Adipose tissue (tissue), 3 donors: ENCODE data around the gene LRRC25. TPM values are rescaled to one million over a fixed set of nuclear protein-coding genes. Genes with fewer than 3 reads are reported as not detected.

ENCODE experiments used
- H3K27ac ChIP-seq: one replicate; pipeline ENCODE4 v1.5.1; 2013; ENCODE audit warnings: low read depth, low read length
- WGBS, 3 donors: extraction: QIAGEN DNeasy Blood & Tissue Kit; methylation state at CpG; one replicate each; pipeline ENCODE4 v1.1.7; 2013; 5-methylcytosine and 5-hydroxymethylcytosine counted together
- polyA plus RNA-seq, 3 donors: library from polyadenylated mRNA; stranded (reverse); fragments of 200-250 nt; gene quantifications; one replicate each; pipeline ENCODE4 v1.2.3, GENCODE V29; 2013
- donor health status: healthy with polysubstance abuse.
- donor health status: Bipolar disorder and iron deficiency.
- donor health status: healthy.

The LRRC25 gene
- polyA plus RNA-seq, 3 donors = 1.6 to 9.8 (median 7.1) TPM

DNA sequence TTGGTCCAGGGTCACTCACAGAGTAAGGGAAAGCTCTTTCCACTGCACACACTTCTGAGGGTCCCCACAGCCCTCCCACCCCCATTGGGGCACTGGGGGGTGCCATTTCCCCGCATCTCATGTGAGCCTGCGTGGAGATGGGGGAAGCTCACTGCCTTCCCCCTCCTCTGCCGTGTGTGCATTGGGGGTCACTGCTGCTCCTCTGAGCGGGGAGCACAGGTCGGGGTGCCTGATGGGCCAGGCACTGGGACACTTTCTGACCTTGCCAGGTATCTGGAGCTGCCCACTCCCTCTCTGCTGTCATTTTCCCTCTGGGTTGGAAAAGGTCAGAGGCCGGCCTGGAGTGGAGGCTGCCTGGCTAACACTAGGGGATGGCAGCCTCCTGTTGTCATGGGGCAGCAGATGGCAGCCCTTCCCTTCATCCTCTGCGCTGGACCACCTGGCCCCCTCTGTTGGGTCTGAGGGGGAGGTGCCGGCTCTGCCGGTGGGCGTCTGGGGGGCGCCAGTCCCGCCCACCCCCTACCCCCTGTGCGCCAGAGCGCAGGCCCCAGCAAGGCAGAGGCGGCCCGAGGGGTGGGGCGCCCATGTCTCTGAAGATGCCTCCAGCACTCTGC is 30.9 kb upstream of the LRRC25 start:
- H3K27ac ChIP-seq = no peak overlapping the region
- 77 to 84% (median 78%) methylated on average over 15 to 17 of the region's 17 CpGs for WGBS, 3 donors

DNA sequence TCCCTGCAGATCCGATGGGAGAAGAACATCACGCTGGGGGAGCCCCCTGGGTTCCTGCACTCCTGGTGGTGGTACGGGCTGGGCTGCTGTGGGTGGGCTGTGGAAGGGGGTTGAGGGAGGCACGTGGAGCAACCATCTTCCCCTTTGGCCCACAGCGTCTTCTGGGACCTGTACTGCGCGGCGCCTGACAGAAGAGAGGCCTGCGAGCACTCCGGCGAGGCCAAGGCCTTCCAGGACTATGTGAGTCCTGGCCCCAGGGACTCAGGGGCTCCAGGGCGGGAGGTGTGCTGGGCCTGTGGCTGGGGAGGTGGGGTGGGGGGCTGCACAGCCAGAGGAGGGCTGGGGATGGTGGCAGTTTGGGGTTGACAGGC is 30.3 kb upstream of the LRRC25 start:
- no peak overlapping the region for H3K27ac ChIP-seq
- 81 to 93% (median 81%) methylated on average over 11 to 12 of the region's 12 CpGs for WGBS, 3 donors

DNA sequence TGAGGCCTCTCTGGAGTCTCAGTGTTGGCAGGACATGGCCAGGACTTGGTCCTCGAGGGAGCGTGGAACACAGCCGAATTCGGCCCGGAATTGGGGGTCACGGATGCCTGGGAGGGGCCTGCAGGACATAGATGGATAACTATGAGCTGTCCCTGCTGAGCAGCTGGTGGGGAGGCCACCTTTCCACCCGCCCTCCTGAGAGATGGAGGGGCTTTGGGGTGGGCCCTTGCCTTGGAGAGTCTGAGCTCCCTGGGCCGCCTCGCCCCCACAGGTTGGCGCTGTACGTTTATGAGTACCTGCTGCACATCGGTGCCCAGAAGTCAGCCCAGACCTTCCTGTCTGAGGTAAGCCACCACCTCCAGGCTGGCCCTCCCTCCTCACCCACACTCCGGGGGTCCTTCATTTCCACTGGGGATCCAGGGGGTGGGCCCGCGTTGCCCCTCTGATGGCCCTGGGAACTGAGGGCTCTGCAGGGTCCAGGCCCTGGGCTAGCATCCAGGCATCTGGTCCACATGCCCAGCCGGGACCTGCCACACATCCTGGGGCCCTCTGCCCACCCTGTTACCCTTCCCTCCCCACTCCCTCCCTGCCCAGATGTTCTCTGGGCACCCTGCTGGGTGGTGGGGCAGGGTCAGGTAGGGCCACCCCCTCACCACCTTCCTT is 29.8 kb upstream of the LRRC25 start:
- no peak overlapping the region for H3K27ac ChIP-seq
- WGBS, 3 donors = 72 to 85% (median 73%) methylated on average over 15 to 16 of the region's 16 CpGs

DNA sequence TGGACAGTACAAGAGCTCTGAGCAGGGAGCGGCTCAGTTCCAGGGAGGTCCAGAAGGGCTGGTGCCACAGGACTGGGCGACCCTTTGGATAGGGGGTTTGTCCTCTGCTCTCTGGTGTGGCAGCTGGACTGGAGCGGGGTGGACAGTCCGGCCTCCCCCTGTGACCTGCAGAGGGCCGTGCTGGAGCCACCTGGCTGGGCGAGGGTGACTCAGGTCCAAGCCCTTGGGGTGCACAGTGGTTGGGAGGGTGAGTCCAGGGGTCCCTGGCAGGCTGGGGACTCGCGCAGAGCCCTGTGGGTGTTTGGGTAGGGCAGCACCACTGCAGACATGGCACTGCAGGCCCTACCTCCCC is 29.0 kb upstream of the LRRC25 start:
- H3K27ac ChIP-seq = no peak overlapping the region
- 81 to 86% (median 83%) methylated on average over 8 of the region's 8 CpGs for WGBS, 3 donors

DNA sequence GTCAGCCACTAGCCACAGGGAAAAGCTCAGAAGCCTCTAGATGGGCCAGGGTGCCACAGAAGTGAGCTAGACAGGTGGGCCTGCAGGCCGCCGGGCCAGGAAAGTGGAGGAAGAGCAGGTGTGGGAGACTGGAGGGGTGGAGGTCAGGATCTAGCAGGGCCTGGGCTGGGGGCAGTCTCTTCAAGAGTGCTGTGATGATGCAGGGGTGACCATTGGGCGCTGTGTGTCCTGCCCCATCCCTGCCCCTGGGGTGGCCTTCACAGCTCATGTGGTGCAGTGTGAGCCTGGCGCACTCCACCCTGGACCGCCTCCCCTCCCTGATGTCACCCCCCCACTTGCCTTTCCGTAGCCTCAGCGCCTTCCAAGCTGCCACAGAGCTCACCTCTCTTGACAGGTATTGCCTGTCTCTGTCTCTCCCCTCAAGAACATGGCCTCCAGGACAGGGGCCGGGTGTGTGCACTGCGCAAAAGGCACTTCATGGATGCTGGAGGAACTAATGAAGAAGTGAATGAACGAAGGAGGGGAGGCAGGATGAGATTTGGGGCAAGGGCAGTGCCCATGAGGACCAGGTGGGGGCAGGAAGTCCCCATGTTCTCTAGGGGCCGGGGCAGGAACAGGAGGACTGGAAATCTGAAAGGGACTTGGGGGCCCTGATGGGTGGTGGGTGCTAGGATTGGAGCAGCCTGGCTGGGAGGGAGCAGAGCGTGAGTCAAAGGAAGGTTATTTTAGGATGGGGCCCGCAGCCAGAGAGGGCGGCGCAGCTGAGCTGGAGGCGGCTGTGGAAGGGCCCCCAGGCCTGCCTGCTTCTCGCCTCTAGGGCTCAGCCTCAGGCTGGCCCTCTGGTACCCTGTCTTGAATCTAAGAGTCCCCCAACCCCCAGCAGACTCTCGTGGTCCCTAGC is 28.3 kb upstream of the LRRC25 start:
- H3K27ac ChIP-seq = no peak overlapping the region
- 63 to 73% (median 64%) methylated on average over 17 to 18 of the region's 18 CpGs for WGBS, 3 donors

DNA sequence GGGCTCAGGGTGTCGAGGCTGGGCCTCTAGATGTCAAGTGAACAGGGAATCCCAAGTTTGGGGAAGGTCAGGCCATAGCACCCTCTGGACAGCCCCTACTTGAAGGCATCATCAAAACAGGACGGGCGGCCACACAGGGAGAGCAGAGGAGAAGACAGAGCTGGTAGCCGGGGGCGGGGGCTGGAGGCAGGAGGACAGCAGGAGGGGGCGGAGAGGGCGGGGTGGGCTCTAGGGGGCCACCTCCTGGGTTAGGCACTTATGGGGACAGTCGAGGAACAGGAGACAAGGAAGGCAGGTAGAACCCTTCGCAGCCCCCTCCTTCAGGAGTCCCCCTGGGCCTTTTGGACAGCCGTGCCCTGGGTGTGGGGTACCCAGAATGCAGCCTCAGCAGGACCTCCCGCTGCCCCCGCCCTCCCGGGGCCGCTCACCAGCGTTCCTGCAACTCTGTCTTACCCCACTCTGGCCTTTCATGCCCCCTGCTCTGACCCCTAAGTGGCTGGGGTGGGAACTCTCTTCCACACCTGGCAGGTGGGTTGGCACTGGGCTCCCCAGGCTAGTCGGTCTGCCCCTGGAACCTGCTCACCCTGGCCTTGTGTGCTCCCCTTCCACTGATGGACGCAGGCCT is 27.6 kb upstream of the LRRC25 start:
- H3K27ac ChIP-seq = no peak overlapping the region
- 84 to 86% (median 85%) methylated on average over 14 to 17 of the region's 17 CpGs for WGBS, 3 donors

DNA sequence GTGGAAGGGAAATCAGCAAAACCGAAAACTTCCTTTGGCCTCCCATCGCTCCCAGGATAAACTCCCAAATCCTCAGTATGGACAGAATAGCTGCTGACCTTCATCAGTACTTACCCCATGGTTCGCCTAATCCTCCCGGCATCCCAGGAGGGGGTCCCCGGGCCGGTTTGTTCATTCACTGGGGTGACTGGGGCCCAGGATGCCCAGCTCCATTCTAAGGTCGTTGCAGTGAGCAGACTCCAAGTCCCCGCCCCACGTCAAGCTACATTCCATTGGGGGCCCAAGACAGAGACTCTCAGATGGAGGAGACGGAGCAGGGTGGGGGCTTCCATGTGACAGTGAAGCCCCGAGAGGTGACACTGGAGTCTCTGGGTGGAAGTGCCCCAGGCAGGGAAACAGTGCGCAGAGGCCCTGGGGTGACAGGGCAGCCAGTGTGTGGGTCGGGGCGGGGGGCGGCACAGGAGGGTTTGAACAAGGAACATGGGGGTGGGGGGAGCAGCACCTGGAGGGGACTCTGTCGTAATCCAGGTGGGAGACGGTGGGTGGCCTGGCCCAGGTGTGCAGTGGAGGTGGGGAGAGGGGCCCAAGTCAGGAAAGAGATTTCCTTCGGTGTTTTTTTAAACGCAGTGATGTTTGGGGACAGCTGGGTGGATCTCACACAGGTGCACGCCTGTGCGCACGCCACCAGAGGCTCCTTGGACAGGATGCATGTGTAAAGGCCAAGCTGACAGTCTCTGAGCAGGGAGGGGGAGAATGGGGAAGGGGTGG is 26.9 kb upstream of the LRRC25 start:
- 71 to 80% (median 73%) methylated on average over 22 of the region's 22 CpGs for WGBS, 3 donors
- H3K27ac ChIP-seq = no peak overlapping the region

DNA sequence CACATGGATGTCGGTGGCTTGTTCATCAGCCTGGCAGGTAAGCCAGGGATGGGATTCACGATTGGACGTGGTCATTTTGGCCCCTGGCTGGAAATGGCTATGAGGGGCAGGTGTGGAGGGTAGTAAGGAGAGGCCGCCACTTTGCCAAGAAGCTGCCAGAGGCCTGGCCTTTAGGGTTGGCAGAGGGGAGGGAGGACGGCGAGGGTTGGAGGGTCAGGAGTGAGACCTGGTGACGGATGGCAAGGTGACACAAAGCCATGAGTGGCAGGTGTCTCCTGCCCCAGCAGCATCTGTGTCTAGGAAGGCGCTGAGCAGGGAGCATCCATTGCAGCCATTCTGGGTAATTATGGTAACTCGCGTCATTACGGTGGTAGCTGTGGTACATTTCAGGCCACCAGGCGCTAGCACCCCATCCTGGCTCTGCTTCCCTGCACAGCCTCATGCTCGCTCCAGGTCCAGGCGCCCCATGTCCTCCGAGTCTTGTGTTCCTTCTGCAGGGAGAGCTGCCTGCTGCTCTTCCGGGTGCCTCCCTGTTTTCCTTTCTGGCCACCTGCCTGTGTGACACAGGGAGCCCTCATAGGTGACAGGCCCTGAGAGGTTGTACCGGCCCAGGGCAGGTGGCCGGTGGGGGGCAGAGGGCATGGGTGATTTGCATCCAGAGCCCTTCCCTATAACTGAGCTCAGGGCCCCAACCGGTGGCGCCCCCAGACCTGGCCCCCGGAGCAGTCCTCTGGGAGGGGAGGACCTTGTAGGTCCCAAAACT is 26.0 kb upstream of the LRRC25 start:
- 80 to 85% (median 82%) methylated on average over 21 of the region's 21 CpGs for WGBS, 3 donors
- H3K27ac ChIP-seq = no peak overlapping the region

DNA sequence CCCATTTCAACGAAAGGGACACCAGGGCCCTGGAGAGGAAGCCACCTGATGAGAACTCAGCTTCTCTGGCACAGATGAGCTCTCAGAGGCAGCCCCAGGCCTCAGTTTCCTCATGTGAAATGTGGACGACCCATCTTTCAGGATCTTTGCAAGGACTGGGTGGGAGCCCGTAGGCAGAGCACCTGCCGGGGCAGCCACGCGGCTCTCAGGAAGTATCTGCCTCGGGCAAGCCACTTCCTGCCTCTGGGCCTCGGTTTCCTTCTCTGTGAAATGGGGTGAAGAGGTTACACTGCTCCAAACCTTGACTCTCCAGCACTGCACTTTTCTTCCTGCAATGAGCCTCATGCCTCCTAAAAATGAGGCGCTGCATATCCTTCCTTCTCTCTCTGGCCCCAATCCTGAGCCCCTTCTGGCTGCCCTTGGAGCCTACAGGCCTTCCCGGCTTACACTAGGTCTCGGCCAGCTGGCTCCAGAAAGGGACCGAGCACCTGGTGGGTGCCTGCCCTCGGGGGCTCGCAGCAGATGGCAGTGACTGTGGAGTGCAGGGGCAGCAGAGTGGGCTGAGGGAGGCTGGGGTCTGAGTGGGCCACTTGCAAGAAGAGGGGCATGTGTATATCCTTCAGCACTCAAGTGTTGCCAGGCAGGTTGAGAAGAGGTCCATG is 25.2 kb upstream of the LRRC25 start:
- no peak overlapping the region for H3K27ac ChIP-seq
- WGBS, 3 donors = 67 to 79% (median 67%) methylated on average over 14 of the region's 14 CpGs

DNA sequence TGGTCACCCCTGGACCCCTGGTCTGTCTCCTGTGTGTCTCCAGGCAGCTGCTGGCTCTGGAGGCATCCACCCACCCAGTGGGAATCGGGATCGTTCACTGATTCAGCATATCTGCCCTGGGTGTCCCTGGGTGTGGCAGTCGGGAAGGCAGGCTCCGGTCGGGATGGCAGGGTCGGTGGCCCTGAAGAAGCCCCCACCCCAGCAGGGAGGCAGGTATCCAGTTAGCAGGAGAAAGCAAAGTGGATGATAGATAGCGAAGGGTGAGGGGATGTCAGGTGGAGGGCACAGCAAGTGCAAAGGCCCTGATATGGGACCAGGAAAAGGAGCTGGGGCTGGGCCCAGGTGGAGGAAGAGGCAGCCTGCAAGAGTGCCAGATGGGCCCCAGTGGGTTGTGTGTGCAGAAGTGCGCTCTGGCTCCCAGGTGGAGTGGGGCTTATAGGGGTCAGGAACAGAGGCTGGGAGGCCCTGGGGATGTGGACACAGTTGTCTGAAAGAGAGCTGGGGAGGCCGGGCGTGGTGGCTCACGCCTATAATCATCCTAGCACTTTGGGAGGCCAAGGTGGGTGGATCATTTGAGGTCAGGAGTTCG is 24.0 kb upstream of the LRRC25 start:
- H3K27ac ChIP-seq = no peak overlapping the region
- WGBS, 3 donors = 74 to 81% (median 80%) methylated on average over 12 of the region's 12 CpGs

DNA sequence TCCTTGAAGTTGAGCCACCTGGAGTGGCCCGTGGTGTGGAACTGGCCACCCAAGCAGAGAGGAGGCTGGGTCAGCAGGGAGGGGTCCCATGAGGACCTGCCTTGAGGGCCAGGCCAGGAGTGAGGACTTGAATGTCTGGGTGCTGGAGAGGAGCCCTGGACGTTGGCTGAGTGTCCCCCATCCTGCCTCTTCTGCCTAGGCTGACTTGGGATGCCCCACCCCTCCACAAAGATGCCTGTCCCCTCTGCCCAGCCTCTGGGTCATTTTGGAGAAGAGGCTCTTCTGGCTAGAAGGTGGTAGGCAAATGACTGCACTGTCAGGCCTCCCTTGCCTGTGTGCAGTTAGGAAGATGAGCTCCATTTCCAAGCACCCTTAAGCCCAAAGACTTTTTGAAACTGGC is 23.5 kb upstream of the LRRC25 start:
- 28 to 48% (median 39%) methylated on average over 2 of the region's 2 CpGs for WGBS, 3 donors
- H3K27ac ChIP-seq = no peak overlapping the region

DNA sequence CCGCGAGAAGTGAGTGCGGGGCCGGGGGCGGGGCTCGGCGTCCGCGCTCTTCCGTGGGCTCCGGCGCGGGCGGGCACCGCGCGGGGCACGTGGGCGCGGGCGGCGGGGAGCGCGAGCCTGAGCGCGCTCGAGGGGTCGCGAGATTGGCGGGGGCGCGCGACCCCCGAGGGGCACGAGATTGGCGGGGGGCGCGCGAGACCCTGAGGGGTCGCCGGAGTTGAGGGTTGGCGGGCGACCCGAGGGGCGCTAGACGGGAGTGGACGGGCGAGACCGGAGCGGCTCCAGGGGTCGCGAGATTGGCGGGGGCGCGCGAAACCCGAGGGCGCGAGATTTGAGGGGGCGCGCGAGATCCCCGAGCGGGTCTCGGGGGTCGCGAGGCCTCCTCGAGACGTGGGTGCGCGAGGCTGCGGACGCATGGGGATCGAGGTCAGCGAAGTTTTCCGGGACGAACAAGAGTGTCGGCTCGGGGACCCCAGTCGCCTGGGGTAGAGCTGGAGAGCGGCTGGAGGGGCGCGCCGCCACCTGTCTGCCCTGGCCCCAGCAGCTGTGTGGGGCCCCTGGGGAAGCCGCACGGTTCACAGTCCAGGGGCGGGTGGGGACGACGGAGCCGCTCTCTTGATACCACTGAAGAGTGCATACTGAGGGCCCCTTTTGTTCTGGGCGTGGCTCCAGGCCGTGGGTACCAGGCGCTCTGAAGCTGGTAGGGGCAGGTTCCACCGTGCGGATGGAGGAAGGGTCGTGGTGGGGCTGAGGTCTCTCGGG is 22.5 kb upstream of the LRRC25 start:
- WGBS, 3 donors = 1 to 2% (median 1%) methylated on average over 86 to 97 of the region's 97 CpGs
- H3K27ac ChIP-seq = peak overlapping the region; percentile 58

DNA sequence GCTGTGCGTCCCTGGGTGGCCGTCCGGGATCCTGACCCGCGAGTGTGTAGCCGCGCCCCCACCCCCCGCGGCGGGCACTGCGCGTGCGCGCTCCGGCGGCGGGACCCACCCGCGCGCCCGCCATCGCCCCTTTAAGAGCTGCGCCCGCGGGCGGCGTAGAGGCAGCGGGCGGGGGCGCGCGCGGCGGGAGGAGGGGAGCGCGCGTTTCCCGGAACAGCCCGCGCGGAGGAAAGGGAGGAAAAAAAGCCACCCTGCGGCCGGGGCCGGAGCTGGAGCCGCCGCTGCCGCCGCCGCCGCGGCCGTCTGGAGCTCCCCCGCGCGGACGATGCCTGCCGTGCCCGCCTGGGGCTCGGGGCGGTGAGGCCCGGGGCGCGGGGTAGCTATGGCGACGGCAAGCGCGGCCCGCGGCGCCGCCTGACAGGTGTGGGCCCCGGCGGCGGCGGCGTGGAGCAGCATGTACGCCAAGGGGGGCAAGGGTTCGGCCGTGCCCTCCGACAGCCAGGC is 21.8 kb upstream of the LRRC25 start, which contains the start of gene SSBP4:
TSS of gene SSBP4 (plus strand) at position 204 of the 504 bp plus-strand sequence. CDS start at position 455, 251 bp downstream.
- peak within 1 kb of the TSS; percentile 58 for H3K27ac ChIP-seq
- WGBS, 3 donors = 0 to 1% (median 1%) methylated on average over 43 to 77 of the region's 80 CpGs

DNA sequence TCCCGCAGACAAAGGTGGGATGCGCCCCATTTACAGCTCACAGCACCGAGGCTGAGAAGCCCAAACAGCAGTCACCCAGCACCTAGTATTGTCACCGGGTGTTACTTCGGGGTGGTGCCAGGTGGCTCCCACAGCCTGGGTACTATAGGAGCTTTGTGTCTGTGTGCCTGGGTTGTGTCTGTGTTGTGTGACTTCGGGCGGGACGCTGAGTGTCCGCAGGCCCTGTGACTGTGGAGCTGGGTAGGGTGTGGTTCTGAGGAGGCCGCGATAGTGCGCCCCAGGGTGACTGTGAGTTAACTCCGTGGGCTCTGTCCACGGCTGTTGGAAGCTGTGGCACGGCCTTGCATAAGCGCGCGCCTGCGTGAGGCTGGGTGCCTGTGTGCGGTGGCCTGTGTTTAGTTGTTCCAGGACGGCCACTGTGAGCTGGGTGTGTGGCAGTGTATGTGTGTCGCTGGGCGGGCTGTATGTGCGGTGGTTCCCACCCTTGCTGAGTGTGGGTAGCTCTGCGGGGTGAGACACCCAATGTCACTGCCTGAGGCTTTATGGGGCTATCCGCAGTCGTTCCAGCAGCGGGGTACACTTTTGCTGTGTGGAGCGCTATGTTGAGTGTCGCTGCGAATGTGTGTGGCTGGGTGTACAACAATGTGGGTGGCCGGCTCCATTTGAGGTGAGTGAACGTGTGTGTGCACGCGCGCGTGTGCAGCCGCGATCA is 21.2 kb upstream of the LRRC25 start:
- H3K27ac ChIP-seq = peak overlapping the region; percentile 29
- 14 to 16% (median 15%) methylated on average over 39 of the region's 39 CpGs for WGBS, 3 donors

DNA sequence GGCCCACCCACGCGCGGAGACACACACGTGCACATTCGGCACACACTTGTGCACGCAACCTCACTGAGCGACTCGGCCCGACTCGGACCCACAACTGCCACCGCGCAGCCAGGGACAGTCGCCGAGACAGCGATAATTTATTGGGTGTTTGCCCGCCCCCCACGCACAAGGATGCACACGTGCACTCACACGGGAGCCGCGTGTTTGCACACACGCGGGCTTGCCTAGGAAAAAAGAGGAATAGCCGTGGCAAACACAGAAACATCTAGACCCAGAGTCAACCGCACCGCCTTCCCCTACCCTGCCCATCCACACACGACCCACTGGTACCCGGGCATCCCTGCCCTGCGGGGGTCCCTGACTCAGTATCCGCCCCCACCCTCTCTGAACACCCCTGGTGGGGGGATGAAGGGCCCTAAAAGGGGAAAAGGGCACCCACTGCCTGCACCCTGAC is 20.6 kb upstream of the LRRC25 start:
- H3K27ac ChIP-seq = peak overlapping the region; percentile 29
- 7 to 14% (median 10%) methylated on average over 30 of the region's 30 CpGs for WGBS, 3 donors
